22Rv1 (cell line): ENCODE results near the gene OR2A5.

Experiments
- H3K27ac ChIP-seq: fragments of 450-650 bp; 2 replicates; pipeline ENCODE4 v1.5.1; 2017
- CTCF ChIP-seq: fragments of 450-650 bp; IDR thresholded peaks from 2 replicates; pipeline ENCODE4 v1.5.1; 2017; ENCODE audit warnings: mild to moderate bottlenecking
- ZFX ChIP-seq: fragments of 450-650 bp; IDR thresholded peaks from 2 replicates; pipeline ENCODE4 v1.6.1; 2017; ENCODE audit warnings: antibody characterized with exemption, borderline replicate concordance

The OR2A5 gene

GRCh38 chr7:144011458-144012230 lies 37.1 kb upstream of the OR2A5 start:
- H3K27ac ChIP-seq = no peak overlapping the region
- TF ChIP-seq CTCF (no peak), ZFX (no peak)

- H3K27ac ChIP-seq = no peak overlapping the region
- TF ChIP-seq ZFX = no peak
- TF ChIP-seq CTCF = no peak
Observed at GRCh38 chr7:144018065-144018464, 30.7 kb upstream of the OR2A5 start.

- no peak overlapping the region for H3K27ac ChIP-seq
- TF ChIP-seq CTCF = no peak
- no peak for TF ChIP-seq ZFX
Observed at GRCh38 chr7:144019457-144019856, 29.3 kb upstream of the OR2A5 start.

GRCh38 chr7:144020340-144020739 lies 28.4 kb upstream of the OR2A5 start:
- TF ChIP-seq CTCF (no peak), ZFX (no peak)
- no peak overlapping the region for H3K27ac ChIP-seq

- TF ChIP-seq CTCF (no peak), ZFX (no peak)
- H3K27ac ChIP-seq = no peak overlapping the region
Observed at GRCh38 chr7:144022169-144022568, 26.6 kb upstream of the OR2A5 start.

- H3K27ac ChIP-seq = no peak overlapping the region
- TF ChIP-seq CTCF = no peak
- TF ChIP-seq ZFX = no peak
Observed at GRCh38 chr7:144023171-144023827, 25.4 kb upstream of the OR2A5 start.

GRCh38 chr7:144024213-144024612 lies 24.5 kb upstream of the OR2A5 start:
- TF ChIP-seq CTCF = no peak
- TF ChIP-seq ZFX = no peak
- no peak overlapping the region for H3K27ac ChIP-seq
